Forelimb muscle (tissue), 1 donor: ENCODE measurements around the gene PPP1R12B. TPM values are rescaled to one million over a fixed set of nuclear protein-coding genes. Genes with fewer than 3 reads are reported as not detected.
"Not testable (repeated sequence)": the region's sequence is repeated elsewhere in the genome, so short reads cannot be mapped to it uniquely, and the experiment has no call there.

ENCODE experiments used
- DNase-seq: peaks from one replicate; pipeline ENCODE4 v3.0.0-alpha.2; 2013; ENCODE audit warnings: low read depth
- polyA plus RNA-seq: library from polyadenylated mRNA; unstranded; fragments of 120-200 nt; gene quantifications from one replicate; pipeline ENCODE4 v1.2.1, GENCODE V29; 2013; ENCODE audit not compliant: insufficient read length

The PPP1R12B gene
- polyA plus RNA-seq, 1 donor = 73.3 TPM

DNA sequence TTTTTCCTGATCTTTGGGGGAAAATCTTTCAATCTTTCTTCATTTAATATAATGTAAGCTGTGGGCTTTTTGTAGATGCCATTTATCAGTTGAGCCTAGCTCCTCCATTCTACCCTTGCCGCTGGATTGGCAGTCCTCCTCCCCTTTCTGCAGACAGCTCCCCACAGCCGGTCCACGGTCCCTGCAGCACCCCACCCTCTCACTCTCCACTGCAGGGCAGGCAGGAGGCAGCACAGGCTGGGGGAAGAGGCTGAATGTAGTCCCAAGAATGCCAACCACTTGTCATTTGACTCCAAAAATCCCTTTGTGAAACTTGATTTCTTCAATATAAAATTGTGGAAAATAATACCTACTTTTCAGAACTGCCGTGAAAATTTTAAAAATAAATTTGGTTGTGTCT lies 265.1 kb downstream of the PPP1R12B start:
- no peak for DNase-seq

- DNase-seq = not testable (repeated sequence)
Observed at GRCh38 chr1:202614363-202615207, 266.1 kb downstream of the PPP1R12B start.

DNA sequence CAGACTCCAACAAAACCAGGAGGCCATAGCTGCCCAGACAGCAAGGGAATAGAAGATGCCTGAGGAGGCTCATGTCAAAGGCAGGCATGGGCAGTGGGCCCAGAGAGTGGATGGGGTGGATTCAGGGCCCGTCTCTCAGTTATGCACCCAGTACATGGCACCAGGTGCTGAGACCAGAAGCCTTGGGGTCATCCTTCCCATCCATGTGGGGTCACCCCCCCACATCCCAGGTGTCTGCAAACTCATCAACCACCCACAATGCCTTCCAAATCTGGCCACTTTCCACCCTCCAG lies 266.7 kb downstream of the PPP1R12B start:
- not testable (repeated sequence) for DNase-seq

DNA sequence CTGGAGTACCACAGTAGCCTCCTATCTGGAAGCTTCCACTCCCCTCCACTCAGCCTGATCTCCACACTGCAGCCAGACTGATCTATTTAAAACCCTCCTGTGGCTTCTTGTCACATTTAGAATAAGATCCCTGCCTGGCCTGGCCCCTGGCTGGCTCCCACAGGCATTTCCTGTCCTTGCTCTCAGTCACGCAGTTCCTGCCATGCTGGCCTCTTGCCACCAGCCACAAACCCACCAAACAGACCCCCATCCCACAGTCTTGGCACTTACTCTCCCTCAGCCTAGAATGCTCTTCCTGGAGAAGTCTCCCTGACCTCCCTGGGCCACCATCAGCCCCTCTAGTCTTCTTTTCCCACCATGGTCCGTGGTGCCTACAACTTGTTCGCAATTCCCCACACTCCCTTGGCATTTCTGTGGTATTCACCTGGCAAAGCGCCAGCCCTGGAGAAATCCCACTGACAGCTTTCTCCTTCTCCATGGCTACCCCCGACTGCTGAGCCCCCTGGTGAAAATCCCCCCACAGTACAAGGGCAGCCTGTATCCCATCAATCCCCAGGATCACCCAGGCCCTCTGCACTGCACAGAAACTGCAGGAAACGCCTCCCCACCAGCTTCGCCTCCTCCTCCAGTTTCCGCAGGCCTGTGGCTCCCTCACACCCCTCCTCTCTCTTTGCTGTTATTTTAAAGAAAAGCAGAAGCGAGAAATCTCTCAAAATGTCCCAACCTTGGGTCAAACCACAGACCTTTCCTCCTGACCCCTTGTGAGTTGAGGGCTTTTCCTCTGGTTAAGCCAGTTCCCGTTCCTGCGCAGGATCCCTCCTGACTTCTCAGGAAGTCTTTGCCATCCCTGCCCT lies 267.2 kb downstream of the PPP1R12B start:
- DNase-seq = peak; percentile 35

DNA sequence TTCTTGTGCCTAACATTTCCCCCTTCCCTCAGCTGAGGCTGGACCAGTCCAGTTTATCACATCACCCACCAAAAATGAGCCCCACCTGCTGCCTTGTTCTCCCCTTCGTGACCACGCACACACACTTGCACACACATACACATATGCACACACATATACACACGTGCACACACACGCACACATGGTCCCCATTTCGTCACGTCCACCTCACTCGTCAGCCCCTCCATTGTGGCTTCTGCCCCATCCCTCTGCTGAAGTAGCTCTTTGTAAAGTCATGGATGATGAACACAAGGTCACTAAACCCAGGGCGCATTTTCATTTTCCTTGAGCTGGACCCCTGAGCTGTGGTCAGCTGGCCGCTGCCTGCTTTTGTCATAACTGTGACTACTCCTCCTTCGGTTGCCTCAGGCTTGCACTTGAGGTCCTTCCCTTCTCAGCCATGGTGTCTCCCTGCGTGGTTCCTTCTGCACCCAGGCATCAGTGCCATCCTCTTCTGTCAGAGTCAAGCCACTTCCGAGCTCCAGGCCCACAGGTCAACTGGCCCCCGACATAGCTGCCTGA lies 267.9 kb downstream of the PPP1R12B start:
- DNase-seq = no peak

GRCh38 chr1:202619012-202619411 lies 270.5 kb downstream of the PPP1R12B start:
- DNase-seq = not testable (repeated sequence)

- DNase-seq = no peak
Observed at GRCh38 chr1:202619505-202619904, 271.0 kb downstream of the PPP1R12B start.

GRCh38 chr1:202620036-202620435 lies 271.5 kb downstream of the PPP1R12B start:
- not testable (repeated sequence) for DNase-seq

GRCh38 chr1:202621446-202621845 lies 272.9 kb downstream of the PPP1R12B start:
- no peak for DNase-seq

GRCh38 chr1:202622388-202622787 lies 273.9 kb downstream of the PPP1R12B start:
- DNase-seq = no peak

GRCh38 chr1:202623075-202623474 lies 274.6 kb downstream of the PPP1R12B start:
- no peak for DNase-seq

- not testable (repeated sequence) for DNase-seq
Observed at GRCh38 chr1:202623476-202623875, 275.0 kb downstream of the PPP1R12B start.

- DNase-seq = no peak
Observed at GRCh38 chr1:202624088-202624780, 275.7 kb downstream of the PPP1R12B start.

DNA sequence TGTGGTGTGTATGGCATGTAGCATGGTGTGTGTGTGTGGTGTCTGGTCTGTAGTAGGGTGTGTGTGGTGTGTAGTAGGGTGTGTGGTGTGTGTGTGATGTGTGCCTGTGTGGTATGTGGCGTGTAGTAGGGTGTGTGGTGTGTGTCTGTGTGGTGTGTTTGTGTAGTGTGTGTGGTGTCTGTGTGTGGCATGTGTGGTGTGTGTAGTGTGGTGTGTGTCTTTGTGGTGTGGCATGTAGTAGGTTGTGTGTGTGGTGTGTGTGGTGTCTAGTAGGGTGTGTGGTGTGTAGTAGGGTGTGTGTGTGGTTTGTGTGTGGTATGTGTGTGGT lies 276.2 kb downstream of the PPP1R12B start:
- DNase-seq = no peak

DNA sequence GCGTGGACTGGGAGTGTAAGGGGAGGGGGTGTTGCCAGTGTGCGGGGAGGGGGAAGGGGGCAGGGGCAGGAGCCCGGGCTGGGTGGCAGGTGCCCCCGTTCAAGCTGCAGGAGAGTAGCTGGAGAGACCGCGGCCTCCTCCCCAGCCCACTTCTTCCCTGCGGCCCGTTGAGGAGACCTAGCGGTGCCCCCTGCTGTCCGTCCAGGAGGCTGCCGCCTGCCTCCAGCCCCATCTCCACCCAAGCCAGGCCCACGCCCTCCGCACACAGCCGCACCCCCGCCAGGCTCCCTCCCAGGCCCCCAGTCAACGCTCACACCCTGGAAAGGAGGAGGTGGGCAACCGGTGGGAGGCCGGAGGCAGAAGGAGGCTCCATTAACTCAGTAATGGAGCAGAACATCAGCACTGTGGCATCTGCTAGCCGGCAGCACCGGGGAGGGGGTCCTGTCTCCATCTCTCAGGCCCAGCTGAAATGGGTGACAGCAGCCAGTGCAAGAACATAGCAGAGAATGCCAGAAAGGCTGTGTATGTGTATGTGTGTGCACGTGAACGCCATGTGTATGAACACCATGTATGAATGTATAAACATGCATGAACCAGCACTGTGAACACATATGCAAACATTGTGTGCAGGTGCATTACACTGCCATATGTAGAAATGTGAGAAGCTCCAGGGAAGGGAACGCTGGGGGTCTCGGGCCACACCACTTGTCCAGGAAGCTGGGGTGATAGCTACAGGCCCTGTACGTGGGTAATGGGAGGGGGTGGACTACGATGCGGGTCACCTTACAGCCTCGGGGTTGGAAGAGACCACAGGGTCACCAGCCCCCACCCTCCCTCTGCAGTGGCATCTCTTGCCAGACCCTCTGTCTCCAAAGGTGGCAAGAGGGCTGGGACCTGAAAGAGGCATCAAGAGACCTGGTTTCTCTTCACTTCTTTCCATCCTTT lies 277.2 kb downstream of the PPP1R12B start:
- no peak for DNase-seq

DNA sequence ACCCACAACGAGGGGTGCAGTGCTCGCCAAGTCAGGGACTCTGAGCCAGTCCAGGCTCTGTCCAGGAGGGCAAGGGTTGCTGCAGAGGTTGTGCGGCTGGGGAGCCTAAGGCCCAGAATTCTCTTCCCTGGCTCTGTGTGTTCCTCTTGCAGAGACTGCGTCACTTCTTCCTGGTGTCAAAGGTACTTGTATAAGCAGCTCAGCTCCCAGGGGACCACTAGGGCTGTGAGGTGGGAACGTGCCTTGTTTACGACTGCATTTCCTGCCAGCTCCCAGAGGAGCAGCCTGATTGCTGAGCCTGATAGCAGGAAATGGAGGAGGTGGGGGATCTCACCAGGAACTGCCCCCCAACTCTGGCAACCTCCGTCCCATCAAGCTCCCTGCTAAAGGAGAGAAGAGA lies 278.5 kb downstream of the PPP1R12B start:
- DNase-seq = not testable (repeated sequence)

- DNase-seq = no peak
Observed at GRCh38 chr1:202627841-202628565, 279.5 kb downstream of the PPP1R12B start.

DNA sequence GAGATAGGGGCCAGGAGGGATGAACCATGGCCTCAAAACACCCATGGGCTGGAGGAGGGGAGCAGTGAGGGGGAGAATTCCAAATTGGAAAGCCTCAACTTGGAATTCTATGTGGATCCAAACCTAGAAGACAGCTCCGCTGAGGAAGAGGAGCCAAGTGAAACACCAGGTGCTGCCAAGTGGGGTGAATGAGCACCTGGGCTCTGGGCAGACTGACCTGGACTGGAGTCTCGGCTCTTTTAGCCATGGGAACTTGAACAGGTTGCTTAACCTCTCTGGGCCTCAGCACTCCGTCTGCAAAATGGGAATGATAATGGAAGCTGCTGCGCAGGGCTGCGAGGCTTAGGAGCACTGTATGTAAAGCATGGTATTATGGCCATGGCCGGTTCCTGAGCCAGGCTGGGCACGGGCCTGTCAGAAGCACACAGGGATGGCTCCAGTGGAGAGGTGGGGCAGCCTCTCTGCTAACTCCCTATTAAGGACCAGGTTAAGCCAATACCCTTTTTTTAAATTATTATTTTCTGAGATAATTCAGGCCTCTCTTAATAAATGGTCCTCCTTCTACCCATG lies 280.2 kb downstream of the PPP1R12B start:
- DNase-seq = no peak

- not testable (repeated sequence) for DNase-seq
Observed at GRCh38 chr1:202629257-202629811, 280.8 kb downstream of the PPP1R12B start.

- DNase-seq = not testable (repeated sequence)
Observed at GRCh38 chr1:202630096-202630495, 281.6 kb downstream of the PPP1R12B start.
